HG02759 (cell line): ENCODE data around the gene KCNQ4.

Experiments
- ATAC-seq: cut with Tn5 transposase; IDR thresholded peaks from one replicate; pipeline ENCODE4 v1.9.1; 2021; ENCODE audit warnings: mild to moderate bottlenecking, moderate library complexity; ENCODE audit not compliant: unreplicated experiment

Gene KCNQ4

GRCh38 chr1:40838980-40839942 is 55.7 kb downstream of the KCNQ4 start:
- ATAC-seq, result no peak

GRCh38 chr1:40839943-40840335 is 56.4 kb downstream of the KCNQ4 start:
- ATAC-seq, result no peak

- ATAC-seq, result no peak
Observed at GRCh38 chr1:40840526-40841323, 57.1 kb downstream of the KCNQ4 start.

- ATAC-seq, result no peak
Observed at GRCh38 chr1:40841602-40842001, 58.0 kb downstream of the KCNQ4 start.

GRCh38 chr1:40842207-40842606 is 58.6 kb downstream of the KCNQ4 start:
- no peak for ATAC-seq

- no peak for ATAC-seq
Observed at GRCh38 chr1:40842691-40843090, 59.1 kb downstream of the KCNQ4 start.

GRCh38 chr1:40844079-40844478 is 60.5 kb downstream of the KCNQ4 start:
- ATAC-seq, result no peak

GRCh38 chr1:40844887-40845878 is 61.6 kb downstream of the KCNQ4 start:
- no peak for ATAC-seq

- ATAC-seq, result no peak
Observed at GRCh38 chr1:40845895-40846294, 62.3 kb downstream of the KCNQ4 start.

- ATAC-seq, result no peak
Observed at GRCh38 chr1:40847023-40847745, 63.6 kb downstream of the KCNQ4 start.

GRCh38 chr1:40848530-40849189 is 65.1 kb downstream of the KCNQ4 start:
- ATAC-seq, result no peak

- peak; percentile 66 for ATAC-seq
Observed at GRCh38 chr1:40849801-40850592, 66.4 kb downstream of the KCNQ4 start.

GRCh38 chr1:40851643-40852042 is 68.1 kb downstream of the KCNQ4 start:
- no peak for ATAC-seq

- no peak for ATAC-seq
Observed at GRCh38 chr1:40853113-40853884, 69.7 kb downstream of the KCNQ4 start.

- ATAC-seq, result no peak
Observed at GRCh38 chr1:40853885-40854170, 70.2 kb downstream of the KCNQ4 start.

GRCh38 chr1:40855513-40855912 is 71.9 kb downstream of the KCNQ4 start:
- ATAC-seq, result no peak

GRCh38 chr1:40856116-40856515 is 72.5 kb downstream of the KCNQ4 start:
- no peak for ATAC-seq

- no peak for ATAC-seq
Observed at GRCh38 chr1:40856656-40857302, 73.2 kb downstream of the KCNQ4 start.
